Uterus (tissue), 4 donors: ENCODE measurements around the gene LYAR. TPM values are rescaled to one million over a fixed set of nuclear protein-coding genes. Genes with fewer than 3 reads are reported as not detected.

Source experiments
- DNase-seq, 2 donors: peaks; one replicate each; pipeline ENCODE4 v3.0.0-alpha.2; 2019 to 2020
- H3K27ac ChIP-seq, 2 donors: fragments of 200-600 bp; sonication (generic); 1 replicate in 1 of 2; 2 replicates in 1 of 2; pipeline ENCODE4 v1.5.1; 2016 to 2018
- H3K27me3 ChIP-seq, 2 donors: fragments of 200-600 bp; sonication (generic); one replicate each; pipeline ENCODE4 v1.5.1; 2018 to 2019; ENCODE audit warnings: control low read depth in 1 of 2
- H3K36me3 ChIP-seq, 2 donors: fragments of 200-600 bp; sonication (generic); one replicate each; pipeline ENCODE4 v1.5.1; 2019; ENCODE audit warnings: control low read depth in 1 of 2
- H3K4me1 ChIP-seq, 2 donors: fragments of 200-600 bp; sonication (generic); one replicate each; pipeline ENCODE4 v1.5.1; 2018 to 2019; ENCODE audit warnings: control low read depth in 1 of 2
- H3K4me3 ChIP-seq, 2 donors: fragments of 200-600 bp; sonication (generic); 1 replicate in 1 of 2; 2 replicates in 1 of 2; pipeline ENCODE4 v1.5.1; 2018 to 2019; ENCODE audit warnings: mild to moderate bottlenecking in 1 of 2
- H3K9me3 ChIP-seq, 2 donors: fragments of 200-600 bp; sonication (generic); one replicate each; pipeline ENCODE4 v1.5.1; 2019; ENCODE audit warnings: control low read depth in 1 of 2
- POLR2A ChIP-seq, 2 donors: fragments of 450-650 bp; IDR thresholded peaks; one replicate each; pipeline ENCODE4 v1.6.1; 2016; ENCODE audit warnings: antibody characterized with exemption in 2 of 2, mild to moderate bottlenecking in 1 of 2, moderate library complexity in 1 of 2
- intact Hi-C: fragments of 100-400 bp; cut with DNase I; formaldehyde crosslinking; loops from one replicate; pipeline ENCODE4 v1.15.1; 2023; ENCODE audit warnings: low total_unique reads
- total RNA-seq, 4 donors: library from RNA; depleted of rRNA in 3 of 4; stranded (reverse); fragments of >200 nt in 3 of 4; gene quantifications; one replicate each; pipeline versions ENCODE4 v1.1.0 to v1.2.4, GENCODE V29; 2014 to 2023
- TF ChIP-seq, protein P1 (sequence below), 4 experiments: fragments of 200-600 bp in 2 of 4; fragments of 450-650 bp in 2 of 4; sonication (generic) in 2 of 4; IDR thresholded peaks; one replicate each; pipeline ENCODE4 v1.5.1; 2016 to 2019; ENCODE audit warnings: antibody characterized with exemption in 4 of 4, mild to moderate bottlenecking in 2 of 4, moderate library complexity in 1 of 4
- donor health status: DM: yes; HTN: yes; CAD: no.

Gene LYAR
- total RNA-seq, 4 donors from 2014 or later = 7.1 to 32.5 (median 12.6) TPM

DNA sequence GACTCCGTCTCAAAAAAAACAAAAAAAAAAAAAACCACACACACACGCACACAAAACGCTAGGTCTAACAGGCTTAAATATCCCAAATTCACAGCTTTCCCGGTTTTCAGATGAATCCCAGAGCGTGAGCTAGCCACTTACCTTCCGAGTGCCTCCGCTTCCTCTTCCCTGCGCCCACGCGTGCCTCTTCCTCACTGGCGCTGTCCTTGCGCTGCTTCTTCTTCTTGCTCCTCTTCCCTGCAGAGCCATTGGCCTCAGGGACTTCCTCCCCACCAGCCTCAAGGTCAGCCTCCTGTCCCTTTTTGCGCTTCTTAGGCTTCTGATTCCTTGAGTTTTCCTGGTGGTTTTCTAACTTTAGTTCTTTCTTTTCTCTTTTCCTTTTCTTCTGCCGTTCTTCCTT, 15.7 kb downstream of the LYAR start:
- no peak for TF ChIP-seq POLR2A (IDR thresholded peaks at IDR 0.05)
- TF ChIP-seq, protein P1, sequence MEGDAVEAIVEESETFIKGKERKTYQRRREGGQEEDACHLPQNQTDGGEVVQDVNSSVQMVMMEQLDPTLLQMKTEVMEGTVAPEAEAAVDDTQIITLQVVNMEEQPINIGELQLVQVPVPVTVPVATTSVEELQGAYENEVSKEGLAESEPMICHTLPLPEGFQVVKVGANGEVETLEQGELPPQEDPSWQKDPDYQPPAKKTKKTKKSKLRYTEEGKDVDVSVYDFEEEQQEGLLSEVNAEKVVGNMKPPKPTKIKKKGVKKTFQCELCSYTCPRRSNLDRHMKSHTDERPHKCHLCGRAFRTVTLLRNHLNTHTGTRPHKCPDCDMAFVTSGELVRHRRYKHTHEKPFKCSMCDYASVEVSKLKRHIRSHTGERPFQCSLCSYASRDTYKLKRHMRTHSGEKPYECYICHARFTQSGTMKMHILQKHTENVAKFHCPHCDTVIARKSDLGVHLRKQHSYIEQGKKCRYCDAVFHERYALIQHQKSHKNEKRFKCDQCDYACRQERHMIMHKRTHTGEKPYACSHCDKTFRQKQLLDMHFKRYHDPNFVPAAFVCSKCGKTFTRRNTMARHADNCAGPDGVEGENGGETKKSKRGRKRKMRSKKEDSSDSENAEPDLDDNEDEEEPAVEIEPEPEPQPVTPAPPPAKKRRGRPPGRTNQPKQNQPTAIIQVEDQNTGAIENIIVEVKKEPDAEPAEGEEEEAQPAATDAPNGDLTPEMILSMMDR (IDR thresholded peaks at IDR 0.05) = no peak
- intact Hi-C loops = no loop called here
- Histone ChIP-seq H3K36me3 (no peaks in the 10 kb centered on the region), H3K27ac (no peak overlapping the region), H3K4me1 (no peaks in the 10 kb centered on the region), H3K27me3 (no peaks in the 10 kb centered on the region), H3K9me3 (no peaks in the 10 kb centered on the region), H3K4me3 (no peak overlapping the region)
- DNase-seq = no peak

DNA sequence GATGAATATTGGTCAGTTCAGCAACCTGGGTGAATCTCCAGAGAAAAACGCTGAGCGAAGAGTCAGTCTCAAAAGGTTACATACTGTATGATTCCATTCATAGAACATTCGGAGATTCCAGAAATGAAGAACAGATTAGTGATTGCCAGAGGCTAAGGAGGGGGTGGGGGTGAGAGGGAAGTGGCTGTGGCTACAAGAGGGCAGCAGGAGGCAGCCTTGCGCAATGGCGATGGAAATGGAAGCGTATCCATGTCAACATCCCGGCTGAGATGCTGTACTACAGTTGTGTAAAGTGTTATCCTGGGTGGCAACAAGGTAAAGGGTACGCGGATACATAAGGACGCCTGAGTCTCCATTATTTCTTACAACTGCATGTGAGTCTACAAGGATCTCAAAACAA, 18.0 kb downstream of the LYAR start:
- intact Hi-C loops = no loop called here
- H3K4me3 ChIP-seq = no peak overlapping the region
- no peak overlapping the region for H3K27ac ChIP-seq
- H3K9me3 ChIP-seq = no peaks in the 10 kb centered on the region
- no peaks in the 10 kb centered on the region for H3K27me3 ChIP-seq
- no peaks in the 10 kb centered on the region for H3K36me3 ChIP-seq
- no peaks in the 10 kb centered on the region for H3K4me1 ChIP-seq
- TF ChIP-seq, protein P1 (IDR thresholded peaks at IDR 0.05) = no peak
- TF ChIP-seq POLR2A (IDR thresholded peaks at IDR 0.05) = no peak
- no peak for DNase-seq

DNA sequence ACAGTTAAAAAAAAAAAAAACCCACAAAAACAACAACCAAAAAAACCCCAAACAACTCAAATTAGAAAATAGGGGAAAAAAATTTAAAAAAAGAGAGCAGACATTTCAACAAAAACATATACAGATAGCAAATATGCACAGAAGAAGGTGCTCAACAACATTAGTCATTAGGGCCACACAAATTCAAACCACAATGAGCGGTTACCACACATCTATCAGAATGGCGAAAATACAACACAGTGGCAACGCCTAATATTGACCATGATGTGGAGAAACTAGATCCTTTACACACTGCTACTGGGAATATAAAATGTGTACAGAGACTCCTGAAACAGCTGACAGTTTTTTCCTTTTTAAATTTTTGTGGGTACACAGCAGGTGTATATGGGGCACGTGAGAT, 19.4 kb downstream of the LYAR start:
- no peaks in the 10 kb centered on the region for H3K4me1 ChIP-seq
- no peaks in the 10 kb centered on the region for H3K9me3 ChIP-seq
- H3K27me3 ChIP-seq = no peaks in the 10 kb centered on the region
- no peak overlapping the region for H3K4me3 ChIP-seq
- TF ChIP-seq POLR2A (IDR thresholded peaks at IDR 0.05) = no peak
- TF ChIP-seq, protein P1 (IDR thresholded peaks at IDR 0.05) = no peak
- DNase-seq = no peak
- H3K36me3 ChIP-seq = no peaks in the 10 kb centered on the region
- intact Hi-C loops = no loop called here
- H3K27ac ChIP-seq = no peak overlapping the region

DNA sequence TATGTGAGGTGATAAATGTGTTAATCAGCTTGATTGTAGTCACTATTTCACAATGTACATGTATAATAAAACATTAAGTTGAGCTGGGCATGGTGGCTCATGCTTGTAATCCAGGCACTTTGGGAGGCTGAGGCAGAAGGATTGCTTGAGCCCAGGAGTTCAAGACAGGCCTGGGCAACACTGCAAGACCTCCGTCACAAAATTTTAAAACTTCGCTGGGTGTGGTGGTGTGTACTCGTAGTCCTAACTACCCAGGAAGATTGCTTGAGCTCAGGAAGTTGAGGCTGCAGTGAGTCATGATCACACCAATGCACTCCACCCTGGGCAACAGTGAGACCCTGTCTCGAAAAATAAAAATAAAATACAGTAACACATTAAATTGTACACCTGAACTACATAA, 20.1 kb downstream of the LYAR start:
- no peaks in the 10 kb centered on the region for H3K36me3 ChIP-seq
- DNase-seq = no peak
- H3K27me3 ChIP-seq = no peaks in the 10 kb centered on the region
- H3K9me3 ChIP-seq = no peaks in the 10 kb centered on the region
- no peak for TF ChIP-seq POLR2A (IDR thresholded peaks at IDR 0.05)
- TF ChIP-seq, protein P1 (IDR thresholded peaks at IDR 0.05) = no peak
- H3K4me3 ChIP-seq = no peak overlapping the region
- intact Hi-C loops = no loop called here
- H3K27ac ChIP-seq = no peak overlapping the region
- H3K4me1 ChIP-seq = no peaks in the 10 kb centered on the region

DNA sequence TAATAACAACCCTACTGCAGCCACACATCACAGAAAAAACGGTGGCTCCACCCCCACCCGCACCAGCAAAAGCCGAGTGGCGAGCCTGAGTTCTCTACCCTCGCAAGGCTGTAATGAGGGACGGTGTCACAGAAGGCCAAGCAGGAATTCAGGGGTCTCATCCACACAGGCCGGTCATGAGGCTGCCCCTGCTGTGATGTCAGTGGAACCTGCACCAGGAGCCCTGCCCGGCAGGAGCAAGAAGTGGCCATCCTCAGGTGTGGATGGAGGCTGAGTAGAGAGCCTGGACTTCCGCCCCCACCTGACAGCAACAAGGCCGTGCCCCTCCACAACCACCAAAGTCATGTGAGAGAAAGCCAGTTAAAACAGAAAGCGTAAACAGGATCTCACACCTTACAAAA, 20.6 kb downstream of the LYAR start:
- Histone ChIP-seq H3K27ac (no peak overlapping the region), H3K4me3 (no peak overlapping the region), H3K27me3 (no peaks in the 10 kb centered on the region), H3K9me3 (no peaks in the 10 kb centered on the region), H3K36me3 (no peaks in the 10 kb centered on the region), H3K4me1 (no peaks in the 10 kb centered on the region)
- TF ChIP-seq, protein P1 (IDR thresholded peaks at IDR 0.05) = no peak
- no peak for TF ChIP-seq POLR2A (IDR thresholded peaks at IDR 0.05)
- DNase-seq = no peak
- intact Hi-C loops = no loop called here
